Putamen (tissue), 1 donor: Measurements from ENCODE around the gene KRTAP10-5.
"Not testable (repeated sequence)": the region's sequence is repeated elsewhere in the genome, so short reads cannot be mapped to it uniquely, and the experiment has no call there.

Experiments
- DNase-seq: peaks from one replicate; pipeline ENCODE4 v3.0.0-alpha.2; 2016; ENCODE audit warnings: low spot score

Gene KRTAP10-5

DNA sequence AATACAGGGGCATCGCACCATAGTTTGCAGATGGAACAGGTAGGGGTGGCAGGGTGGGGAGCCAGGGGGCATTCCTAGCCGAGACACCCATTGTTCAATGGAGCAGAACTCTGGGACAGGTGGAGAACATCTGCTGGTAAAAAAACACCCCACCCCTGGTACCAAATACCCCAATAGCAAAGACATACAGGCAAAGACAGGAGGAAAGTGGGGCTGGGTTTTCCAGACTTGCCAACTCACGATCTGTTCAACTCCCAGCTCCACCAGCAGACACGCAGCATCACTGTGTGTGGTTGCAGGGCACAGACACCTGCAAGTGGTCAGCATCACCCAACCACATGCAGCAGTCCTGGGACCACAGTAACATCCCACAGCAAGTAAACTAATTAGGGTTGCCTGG is 31.1 kb upstream of the KRTAP10-5 start:
- no peak for DNase-seq

DNA sequence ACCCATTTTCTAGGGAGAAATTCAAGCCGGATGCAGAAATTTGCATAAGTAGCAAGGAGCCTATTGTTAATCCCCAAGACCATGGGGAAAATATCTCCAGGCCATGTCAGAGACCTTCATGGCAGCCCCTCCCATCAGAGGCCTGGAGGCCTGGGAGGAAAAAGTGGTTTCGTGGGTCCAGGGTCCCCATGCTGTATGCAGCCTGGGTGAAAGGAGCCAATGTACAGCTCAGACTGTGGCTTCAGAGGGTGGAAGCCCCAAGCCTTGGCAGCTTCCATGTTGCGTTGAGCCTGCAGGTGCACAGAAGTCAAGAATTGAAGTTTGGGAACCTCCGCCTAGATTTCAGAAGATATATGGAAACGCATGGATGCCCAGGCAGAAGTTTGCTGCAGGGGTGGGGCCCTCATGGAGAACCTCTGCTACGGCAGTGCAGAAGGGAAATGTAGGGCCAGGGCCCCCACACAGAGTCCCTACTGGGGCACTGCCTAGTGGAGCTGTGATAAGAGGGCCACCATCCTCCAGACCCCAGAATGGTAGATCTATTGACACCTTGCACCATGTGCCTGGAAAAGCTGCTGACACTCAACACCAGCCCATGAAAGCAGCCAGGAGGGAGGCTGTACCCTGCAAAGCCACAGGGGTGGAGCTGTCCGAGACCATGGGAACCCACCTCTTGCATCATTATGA is 29.9 kb upstream of the KRTAP10-5 start:
- not testable (repeated sequence) for DNase-seq

DNA sequence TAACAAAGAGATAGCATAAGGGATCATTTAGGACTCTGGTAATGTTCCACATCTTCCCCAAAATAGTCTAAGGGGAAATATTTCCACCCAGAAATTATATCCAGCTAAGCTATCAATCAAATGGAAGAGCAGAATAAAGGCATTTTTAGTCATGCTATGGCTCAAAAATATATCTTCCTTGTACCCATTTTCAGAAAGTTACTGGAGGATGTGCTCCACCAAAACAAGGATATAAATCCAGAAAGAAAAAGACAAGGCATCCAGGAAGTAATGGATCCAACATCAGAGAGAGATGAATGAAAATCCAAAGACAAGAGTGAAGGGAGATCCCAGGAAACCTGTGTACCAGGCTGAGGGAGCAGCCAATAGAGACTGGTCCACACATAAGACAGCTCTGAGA is 28.8 kb upstream of the KRTAP10-5 start:
- DNase-seq, result no peak

DNA sequence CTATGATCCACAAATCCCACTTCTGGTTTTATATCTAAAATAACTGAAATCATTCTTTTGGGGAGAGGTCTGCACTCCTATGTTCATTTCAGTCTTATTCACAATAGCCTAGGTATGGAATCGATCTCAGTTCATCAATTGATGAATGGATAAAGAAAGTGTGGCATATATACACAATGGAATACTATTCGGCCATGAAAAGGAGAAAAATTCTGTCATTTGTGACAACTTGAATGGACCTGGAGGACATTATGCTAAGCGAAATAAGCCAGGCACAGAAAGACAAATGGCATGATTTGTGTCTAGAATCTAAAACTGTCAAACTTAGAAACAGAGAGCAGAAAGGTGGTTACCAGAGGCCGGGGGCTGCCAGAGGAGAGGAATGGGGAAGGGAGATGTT is 26.1 kb upstream of the KRTAP10-5 start:
- no peak for DNase-seq

GRCh38 chr21:44603911-44604310 is 23.5 kb upstream of the KRTAP10-5 start:
- DNase-seq, result no peak

DNA sequence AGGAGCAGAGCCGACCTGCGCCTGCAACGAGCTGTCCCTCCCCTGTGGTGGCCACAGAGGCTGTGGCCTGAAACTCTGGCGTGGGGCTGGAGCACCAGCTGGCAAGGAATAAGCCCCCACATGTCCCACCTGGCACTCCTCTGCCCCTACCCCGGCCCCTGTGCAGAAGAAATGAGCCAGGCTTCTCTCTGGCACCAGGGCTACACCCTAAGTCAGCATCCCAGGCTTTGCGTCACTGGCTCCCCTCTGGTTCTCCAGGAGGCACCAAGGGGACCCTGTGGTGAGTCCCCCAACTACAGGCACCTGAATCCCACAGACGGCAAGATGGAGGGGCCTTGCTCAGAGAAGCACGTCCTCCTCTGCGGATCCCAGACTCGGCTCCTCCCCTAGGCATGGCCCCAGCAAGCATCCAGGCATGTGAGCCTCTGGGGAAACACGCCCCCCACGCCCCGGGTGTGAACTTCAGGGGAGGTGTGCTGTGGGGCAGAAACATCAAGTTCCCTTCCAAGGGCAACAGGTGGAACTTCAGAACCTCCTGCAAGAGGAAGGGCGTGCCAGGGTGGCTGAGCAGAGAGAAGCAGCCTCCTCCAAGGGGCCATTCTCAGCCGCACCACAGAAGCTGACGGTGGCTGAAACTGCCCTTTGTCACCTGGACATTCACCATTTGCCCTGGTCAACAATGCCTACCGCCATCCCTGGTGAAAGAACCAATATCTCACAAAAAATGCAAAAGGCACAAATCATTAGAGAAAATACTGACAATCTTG is 22.9 kb upstream of the KRTAP10-5 start:
- DNase-seq, result no peak

DNA sequence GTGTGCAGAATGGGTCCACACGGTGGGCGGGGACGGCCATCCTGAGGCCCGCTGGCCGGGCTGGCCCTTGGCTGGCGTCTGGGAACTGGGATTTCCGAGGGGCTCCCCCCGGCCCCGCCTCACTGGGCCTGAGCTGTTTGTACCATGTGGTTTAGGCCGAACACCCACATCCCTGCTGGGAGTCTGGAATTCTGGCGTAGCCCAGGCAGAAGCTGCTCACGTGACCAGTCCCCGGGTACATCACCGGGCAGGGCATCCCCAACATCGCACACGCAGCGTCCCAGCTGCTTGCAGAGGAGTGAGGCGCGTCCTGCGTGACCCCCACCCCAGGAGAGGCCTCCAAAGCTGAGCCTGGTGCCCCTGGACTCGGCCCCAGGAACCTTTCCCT is 22.1 kb upstream of the KRTAP10-5 start:
- DNase-seq, result no peak

DNA sequence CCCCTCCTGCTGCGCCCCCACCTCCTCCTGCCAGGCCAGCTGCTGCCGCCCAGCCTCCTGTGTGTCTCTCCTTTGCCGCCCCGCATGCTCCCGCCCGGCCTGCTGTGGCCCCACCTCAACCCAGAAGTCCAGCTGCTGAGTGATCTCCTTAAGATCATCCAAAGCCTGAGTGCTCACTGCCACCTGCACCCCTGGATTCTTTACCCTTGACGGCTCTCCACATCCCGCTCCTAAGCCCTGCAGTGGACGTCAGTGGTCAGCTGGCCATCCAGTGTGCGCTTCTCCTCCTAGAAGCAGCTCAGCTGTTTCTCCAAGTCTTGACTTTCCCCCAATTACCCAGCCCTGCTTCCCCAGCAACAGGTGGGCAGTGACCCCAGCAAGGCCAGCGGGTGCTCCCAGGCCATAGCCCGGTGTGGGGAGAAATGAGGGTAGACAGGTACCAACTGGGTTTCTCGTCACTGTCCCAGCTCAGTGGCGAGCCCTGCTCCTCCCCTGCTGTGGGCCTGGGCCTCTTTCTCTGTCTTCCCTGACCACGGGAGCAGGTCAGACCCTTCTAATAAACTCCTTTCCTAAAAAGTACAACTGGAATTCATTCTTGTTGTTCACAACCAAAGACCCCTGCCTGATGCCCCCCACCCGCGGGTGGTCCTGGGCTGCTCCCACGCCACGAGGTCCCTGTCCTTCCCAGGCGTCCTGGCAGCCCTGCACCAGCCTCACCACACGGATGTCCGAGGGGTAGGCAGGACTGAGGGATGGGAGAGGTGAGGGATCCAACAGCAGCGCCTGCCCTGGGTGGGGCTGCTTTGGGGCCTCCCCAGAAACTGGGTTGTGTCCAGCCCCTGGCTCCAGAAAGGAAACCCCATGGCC is 21.4 kb upstream of the KRTAP10-5 start:
- no peak for DNase-seq

- DNase-seq, result not testable (repeated sequence)
Observed at GRCh38 chr21:44601091-44601490, 20.7 kb upstream of the KRTAP10-5 start.

DNA sequence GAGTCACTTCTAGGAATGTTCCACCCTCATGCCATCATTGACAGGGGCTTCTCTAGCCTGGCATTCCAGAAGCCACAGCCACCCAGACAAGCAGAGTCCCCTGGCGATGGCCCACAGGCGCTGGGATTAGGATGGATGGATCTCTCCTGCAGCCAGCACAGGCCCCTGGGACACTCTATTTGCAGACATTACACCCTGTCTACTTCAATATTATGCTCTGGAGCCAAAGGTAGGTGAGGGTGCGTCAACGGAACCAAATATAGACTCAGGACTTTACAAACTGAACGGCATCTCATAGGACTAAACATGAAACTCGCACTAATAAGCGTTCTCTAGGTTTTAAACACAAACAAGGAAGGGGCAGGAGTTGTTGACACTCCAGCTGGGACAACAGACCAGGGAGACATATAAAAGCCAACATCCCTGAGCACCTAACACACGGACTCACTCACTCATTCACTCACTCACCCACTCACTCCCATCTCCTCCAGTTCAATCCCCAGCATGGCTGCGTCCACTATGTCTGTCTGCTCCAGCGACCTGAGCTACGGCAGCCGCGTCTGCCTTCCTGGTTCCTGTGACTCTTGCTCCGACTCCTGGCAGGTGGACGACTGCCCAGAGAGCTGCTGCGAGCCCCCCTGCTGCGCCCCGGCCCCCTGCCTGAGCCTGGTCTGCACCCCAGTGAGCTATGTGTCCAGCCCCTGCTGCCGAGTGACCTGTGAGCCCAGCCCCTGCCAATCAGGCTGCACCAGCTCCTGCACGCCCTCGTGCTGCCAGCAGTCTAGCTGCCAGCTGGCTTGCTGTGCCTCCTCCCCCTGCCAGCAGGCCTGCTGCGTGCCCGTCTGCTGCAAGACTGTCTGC is 19.9 kb upstream of the KRTAP10-5 start, which contains the start of gene KRTAP10-7:
Gene KRTAP10-7 (plus strand): TSS at position 480 of the 861 bp plus-strand sequence. CDS start 25 bp downstream, at position 505.
- DNase-seq, result not testable (repeated sequence)

DNA sequence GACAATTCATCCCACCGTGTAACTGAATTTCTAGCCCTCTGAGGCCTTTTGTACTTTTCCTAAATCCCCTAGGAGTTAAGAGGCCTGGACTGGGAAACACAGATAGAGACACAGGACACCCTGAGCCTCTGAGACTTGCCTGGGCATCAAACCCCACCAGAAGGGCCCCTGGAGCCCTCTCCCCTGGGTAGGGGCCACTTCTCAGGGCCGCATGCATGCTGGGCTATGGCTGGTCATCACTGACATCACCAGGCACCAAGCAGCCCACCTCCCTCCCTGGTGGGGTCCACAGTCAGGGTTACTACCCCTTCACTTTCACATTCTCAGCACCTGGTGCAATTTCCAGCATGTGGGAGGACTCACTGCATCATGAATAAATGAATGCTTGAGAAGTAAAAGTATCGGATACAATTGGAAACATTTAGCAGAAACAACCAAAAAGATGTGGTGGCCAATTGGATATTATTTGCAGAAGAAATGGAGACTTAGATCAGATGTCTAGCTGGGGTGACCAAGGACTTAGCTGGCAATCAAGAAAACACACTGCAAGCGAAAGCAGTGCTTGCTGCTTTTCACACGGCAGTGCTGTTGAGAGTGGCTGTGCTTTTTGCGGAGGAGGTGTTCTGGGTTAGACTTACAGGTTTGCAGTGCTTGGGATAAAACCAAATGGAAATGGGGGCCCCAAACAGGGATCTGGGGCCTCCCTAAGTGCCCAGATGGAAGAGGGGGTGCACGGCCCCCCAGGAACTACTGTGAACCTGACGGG is 19.0 kb upstream of the KRTAP10-5 start:
- DNase-seq, result no peak

DNA sequence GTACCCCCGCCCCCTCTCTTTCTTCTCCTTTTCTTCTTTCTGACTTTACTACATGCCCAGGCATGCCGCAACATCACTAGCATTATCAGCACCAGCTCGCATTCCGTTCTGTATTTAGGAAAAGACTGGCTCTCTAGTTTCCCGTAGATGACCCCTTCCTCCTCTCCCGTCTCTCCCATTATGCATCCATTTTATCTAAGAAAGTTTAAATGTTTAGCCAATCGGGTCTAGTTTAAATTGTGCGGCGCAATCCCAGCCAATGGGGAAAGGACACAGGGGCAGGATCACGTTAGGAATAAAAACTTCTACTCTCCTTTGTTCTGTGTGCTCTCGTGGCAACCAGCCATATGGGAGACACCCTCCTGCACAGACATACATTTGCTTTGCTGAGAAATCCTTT is 17.7 kb upstream of the KRTAP10-5 start:
- DNase-seq, result no peak

- DNase-seq, result no peak
Observed at GRCh38 chr21:44596068-44596725, 15.8 kb upstream of the KRTAP10-5 start.

DNA sequence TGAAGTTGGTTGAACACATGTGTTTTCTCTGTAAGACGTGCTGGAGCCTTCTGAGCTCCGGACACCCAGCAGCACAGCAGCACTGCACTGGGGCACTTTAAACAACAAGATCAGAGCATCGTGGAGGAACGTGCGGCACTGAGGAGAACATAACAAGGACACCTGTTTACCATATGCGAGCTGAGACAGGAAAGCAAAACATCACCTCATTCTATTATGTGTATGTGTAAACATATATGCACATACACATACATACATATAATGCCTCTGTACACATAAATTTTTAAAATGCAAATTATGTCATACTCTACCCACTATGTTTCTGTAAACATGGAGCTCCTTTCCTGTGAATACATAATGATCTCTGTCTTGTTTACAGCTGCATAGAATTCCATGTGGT is 15.1 kb upstream of the KRTAP10-5 start:
- no peak for DNase-seq

GRCh38 chr21:44594406-44594916 is 14.1 kb upstream of the KRTAP10-5 start:
- no peak for DNase-seq

- DNase-seq, result no peak
Observed at GRCh38 chr21:44593598-44594405, 13.4 kb upstream of the KRTAP10-5 start.

- DNase-seq, result no peak
Observed at GRCh38 chr21:44592446-44593311, 12.3 kb upstream of the KRTAP10-5 start, which contains the start of gene KRTAP10-6. Gene KRTAP10-6 (minus strand): TSS chr21:44592505. CDS start chr21:44592484, 21 bp downstream.

DNA sequence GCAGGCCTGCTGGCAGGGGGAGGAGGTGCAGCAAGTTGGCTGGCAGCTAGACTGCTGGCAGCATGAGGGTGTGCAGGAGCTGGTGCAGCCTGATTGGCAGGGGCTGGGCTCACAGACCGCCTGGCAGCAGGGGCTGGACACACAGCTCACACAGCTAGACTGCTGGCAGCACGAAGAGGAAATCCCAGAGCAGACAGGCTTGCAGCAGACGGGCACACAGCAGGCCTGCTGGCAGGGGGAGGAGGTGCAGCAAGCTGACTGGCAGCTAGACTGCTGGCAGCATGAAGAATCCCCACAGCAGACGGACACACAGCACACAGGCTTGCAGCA is 11.4 kb upstream of the KRTAP10-5 start:
- not testable (repeated sequence) for DNase-seq
